ENCODE data around the gene SLC25A20. TPM values are rescaled to one million over a fixed set of nuclear protein-coding genes. Genes with fewer than 3 reads are reported as not detected.

The SLC25A20 gene
- 1.5 and 7.1 TPM in 2 replicates for polyA plus RNA-seq
- 2.1 and 2.2 TPM in 2 replicates for polyA minus RNA-seq

GRCh38 chr3:48898383-48899234 is at the start of gene SLC25A20:
SLC25A20 (minus strand) TSS chr3:48898882; CDS start chr3:48898794, 88 bp downstream.
- H3K36me3 ChIP-seq (ENCODE audit: insufficient read depth, low read length), result no peaks in the 10 kb centered on the region
- no peak within 1 kb of the TSS for H3K27ac ChIP-seq (ENCODE audit: low read length)
- H3K9me3 ChIP-seq (ENCODE audit: low read length), result no peaks in the 10 kb centered on the region
- H3K79me2 ChIP-seq (replicated peaks; ENCODE audit: insufficient read depth, low read length), result no peaks in the 10 kb centered on the region
- peak within 1 kb of the TSS; percentile 65 for H3K4me3 ChIP-seq (ENCODE audit: low read length)
- no peaks in the 10 kb centered on the region for H4K20me1 ChIP-seq (ENCODE audit: insufficient read depth)
- no peak for TF ChIP-seq RAD21 (conservative IDR thresholded peaks at IDR 0.05)
- TF ChIP-seq POLR2AphosphoS5 (IDR thresholded peaks at IDR 0.05), result no peak
- no peak for TF ChIP-seq EZH2 (IDR thresholded peaks at IDR 0.05; ENCODE audit: borderline replicate concordance, insufficient read depth, low read length, poor library complexity, severe bottlenecking)
- no peak for TF ChIP-seq TAF1 (IDR thresholded peaks at IDR 0.05; ENCODE audit: low read depth)
- no peak for TF ChIP-seq CTCF (IDR thresholded peaks at IDR 0.05; ENCODE audit: poor library complexity, severe bottlenecking)
- no peak for TF ChIP-seq REST (IDR thresholded peaks at IDR 0.05; ENCODE audit: borderline replicate concordance)
- TF ChIP-seq SMC3 (conservative IDR thresholded peaks at IDR 0.05; ENCODE audit: poor library complexity), result no peak
- TF ChIP-seq MXI1 (conservative IDR thresholded peaks at IDR 0.05; ENCODE audit: poor library complexity, severe bottlenecking), result no peak
- no peak for TF ChIP-seq EP300 (conservative IDR thresholded peaks at IDR 0.05; ENCODE audit: poor library complexity, severe bottlenecking)
- no peaks in the 10 kb centered on the region for H3K27me3 ChIP-seq (ENCODE audit: insufficient read depth, low read depth, low read length)
- H3K9me2 ChIP-seq (ENCODE audit: insufficient read depth, low read length), result no peaks in the 10 kb centered on the region
- H3K9ac ChIP-seq (ENCODE audit: low read length), result no peak within 1 kb of the TSS
- H3K4me2 ChIP-seq (ENCODE audit: low read length), result no peak within 1 kb of the TSS
- no peaks in the 10 kb centered on the region for H3F3A ChIP-seq (ENCODE audit: insufficient read depth, low read length, poor library complexity, severe bottlenecking)
- peak within 1 kb of the TSS; percentile 65 for H2AFZ ChIP-seq (ENCODE audit: low read depth, low read length)

- Histone ChIP-seq H3K36me3 (ENCODE audit: insufficient read depth, low read length) (no peaks in the 10 kb centered on the region), H4K20me1 (ENCODE audit: insufficient read depth) (no peaks in the 10 kb centered on the region), H2AFZ (ENCODE audit: low read depth, low read length) (no peak overlapping the region), H3K27me3 (ENCODE audit: insufficient read depth, low read depth, low read length) (no peaks in the 10 kb centered on the region), H3K9ac (ENCODE audit: low read length) (no peak overlapping the region), H3K79me2 (replicated peaks; ENCODE audit: insufficient read depth, low read length) (no peaks in the 10 kb centered on the region), H3K4me2 (ENCODE audit: low read length) (no peak overlapping the region), H3K9me2 (ENCODE audit: insufficient read depth, low read length) (no peaks in the 10 kb centered on the region), H3K9me3 (ENCODE audit: low read length) (no peaks in the 10 kb centered on the region), H3F3A (ENCODE audit: insufficient read depth, low read length, poor library complexity, severe bottlenecking) (no peaks in the 10 kb centered on the region), H3K27ac (ENCODE audit: low read length) (no peak overlapping the region), H3K4me3 (ENCODE audit: low read length) (no peak overlapping the region)
- TF ChIP-seq REST (IDR thresholded peaks at IDR 0.05; ENCODE audit: borderline replicate concordance) (no peak), RAD21 (conservative IDR thresholded peaks at IDR 0.05) (no peak), EZH2 (IDR thresholded peaks at IDR 0.05; ENCODE audit: borderline replicate concordance, insufficient read depth, low read length, poor library complexity, severe bottlenecking) (no peak), MXI1 (conservative IDR thresholded peaks at IDR 0.05; ENCODE audit: poor library complexity, severe bottlenecking) (no peak), TAF1 (IDR thresholded peaks at IDR 0.05; ENCODE audit: low read depth) (no peak), SMC3 (conservative IDR thresholded peaks at IDR 0.05; ENCODE audit: poor library complexity) (no peak), EP300 (conservative IDR thresholded peaks at IDR 0.05; ENCODE audit: poor library complexity, severe bottlenecking) (no peak), POLR2AphosphoS5 (IDR thresholded peaks at IDR 0.05) (no peak), CTCF (IDR thresholded peaks at IDR 0.05; ENCODE audit: poor library complexity, severe bottlenecking) (no peak)
Measured at GRCh38 chr3:48945891-48946549, 47.3 kb upstream of the SLC25A20 start.
